HG02885 (cell line): Measurements from ENCODE around the gene FOXF1.

Source experiments
- ATAC-seq: cut with Tn5 transposase; IDR thresholded peaks from one replicate; pipeline ENCODE4 v1.9.1; 2021; ENCODE audit warnings: mild to moderate bottlenecking; ENCODE audit not compliant: unreplicated experiment, poor library complexity

Gene FOXF1

GRCh38 chr16:86492267-86492960 is 17.9 kb upstream of the FOXF1 start:
- no peak for ATAC-seq

- no peak for ATAC-seq
These were observed 17.2 kb upstream of the FOXF1 start for GRCh38 chr16:86492961-86493629.

GRCh38 chr16:86494039-86494564 is 16.2 kb upstream of the FOXF1 start:
- no peak for ATAC-seq

GRCh38 chr16:86494565-86495356 is 15.6 kb upstream of the FOXF1 start:
- no peak for ATAC-seq

- no peak for ATAC-seq
These were observed 15.0 kb upstream of the FOXF1 start for GRCh38 chr16:86495357-86495701.

GRCh38 chr16:86495756-86496261 is 14.5 kb upstream of the FOXF1 start:
- ATAC-seq, result no peak

- no peak for ATAC-seq
These were observed 13.9 kb upstream of the FOXF1 start for GRCh38 chr16:86496262-86496928.

GRCh38 chr16:86496929-86497461 is 13.3 kb upstream of the FOXF1 start:
- no peak for ATAC-seq

GRCh38 chr16:86497551-86498021 is 12.7 kb upstream of the FOXF1 start:
- no peak for ATAC-seq

GRCh38 chr16:86498155-86498670 is 12.1 kb upstream of the FOXF1 start:
- no peak for ATAC-seq

GRCh38 chr16:86498671-86499439 is 11.5 kb upstream of the FOXF1 start:
- ATAC-seq, result no peak

GRCh38 chr16:86499440-86499786 is 10.9 kb upstream of the FOXF1 start:
- no peak for ATAC-seq

- ATAC-seq, result no peak
These were observed 10.2 kb upstream of the FOXF1 start for GRCh38 chr16:86499889-86500707.

GRCh38 chr16:86500708-86501510 is 9.4 kb upstream of the FOXF1 start:
- ATAC-seq, result no peak

- ATAC-seq, result no peak
These were observed 8.1 kb upstream of the FOXF1 start for GRCh38 chr16:86501989-86502855.

- ATAC-seq, result no peak
These were observed 7.2 kb upstream of the FOXF1 start for GRCh38 chr16:86502856-86503748.
